ENCODE data around the gene SAP30L. TPM values are rescaled to one million over a fixed set of nuclear protein-coding genes. Genes with fewer than 3 reads are reported as not detected.

Gene SAP30L
- total and polyA plus RNA-seq, 8 donors, result 31.1 to 55.7 (median 44.2) TPM

- ATAC-seq (peak; percentile 30), DNase-seq (peak; percentile 60 to 92 (median 62))
- Histone ChIP-seq H3K27ac (peak overlapping the region; percentile 80 to 90), H3K4me1 (peaks cover 9 to 55% of the 10 kb centered on the region in 2 donors), H3K36me3 (peaks cover 0 to 30% of the 10 kb centered on the region in 2 donors), H3K27me3 (no peaks in the 10 kb centered on the region), H3K9me3 (no peaks in the 10 kb centered on the region), H3K4me3 (peak overlapping the region; percentile 91 to 99)
- TF ChIP-seq CTCF (IDR thresholded peaks at IDR 0.05), result no peak
- intact Hi-C loops (cut with DNase I), result no loop called here
These were observed 645 bp downstream of the SAP30L start for GRCh38 chr5:154446195-154447088.

- DNase-seq, result no peak
- no peak for TF ChIP-seq CTCF (IDR thresholded peaks at IDR 0.05)
- intact Hi-C loops (cut with DNase I), result no loop called here
- Histone ChIP-seq H3K27ac (peak overlapping the region; percentile 80 to 90), H3K36me3 (peaks cover 0 to 30% of the 10 kb centered on the region in 2 donors), H3K4me1 (peaks cover 9 to 55% of the 10 kb centered on the region in 2 donors), H3K9me3 (no peaks in the 10 kb centered on the region), H3K27me3 (no peaks in the 10 kb centered on the region), H3K4me3 (peak overlapping the region; percentile 91 to 99)
- no peak for ATAC-seq
These were observed 1.4 kb downstream of the SAP30L start for GRCh38 chr5:154447089-154447725.

- H3K36me3 ChIP-seq, result peaks cover 0 to 49% of the 10 kb centered on the region in 2 donors
- H3K27me3 ChIP-seq, result no peaks in the 10 kb centered on the region
- H3K9me3 ChIP-seq, result no peaks in the 10 kb centered on the region
- ATAC-seq (no peak), DNase-seq (no peak)
- intact Hi-C loops (cut with DNase I), result no loop called here
- peaks cover 9 to 39% of the 10 kb centered on the region in 2 donors for H3K4me1 ChIP-seq
- TF ChIP-seq CTCF (IDR thresholded peaks at IDR 0.05), result no peak
- H3K27ac ChIP-seq, result no peak overlapping the region
- H3K4me3 ChIP-seq, result no peak overlapping the region
These were observed 4.0 kb downstream of the SAP30L start for GRCh38 chr5:154449786-154450185.

GRCh38 chr5:154451957-154452356 lies 6.2 kb downstream of the SAP30L start:
- no peaks in the 10 kb centered on the region for H3K27me3 ChIP-seq
- H3K9me3 ChIP-seq, result no peaks in the 10 kb centered on the region
- H3K27ac ChIP-seq, result no peak overlapping the region
- intact Hi-C loops (cut with DNase I), result no loop called here
- no peak overlapping the region for H3K4me3 ChIP-seq
- TF ChIP-seq CTCF (IDR thresholded peaks at IDR 0.05), result no peak
- ATAC-seq (no peak), DNase-seq (no peak)
- peaks cover 9 to 32% of the 10 kb centered on the region in 2 donors for H3K4me1 ChIP-seq
- peaks cover 0 to 71% of the 10 kb centered on the region in 2 donors for H3K36me3 ChIP-seq

- Histone ChIP-seq H3K9me3 (no peaks in the 10 kb centered on the region), H3K27me3 (no peaks in the 10 kb centered on the region), H3K36me3 (peaks cover 0 to 91% of the 10 kb centered on the region in 2 donors), H3K27ac (no peak overlapping the region), H3K4me1 (no peaks in the 10 kb centered on the region), H3K4me3 (no peak overlapping the region)
- ATAC-seq, result no peak
- intact Hi-C loops (cut with DNase I), result no loop called here
- TF ChIP-seq CTCF (IDR thresholded peaks at IDR 0.05), result no peak
- DNase-seq, result no peak
These were observed 9.8 kb downstream of the SAP30L start for GRCh38 chr5:154455585-154455984.

All from left lung (tissue), 10 donors.